ENCODE data around the gene PITRM1.
"Not testable (repeated sequence)": the region's sequence is repeated elsewhere in the genome, so short reads cannot be mapped to it uniquely, and the experiment has no call there.

PITRM1 gene

DNA sequence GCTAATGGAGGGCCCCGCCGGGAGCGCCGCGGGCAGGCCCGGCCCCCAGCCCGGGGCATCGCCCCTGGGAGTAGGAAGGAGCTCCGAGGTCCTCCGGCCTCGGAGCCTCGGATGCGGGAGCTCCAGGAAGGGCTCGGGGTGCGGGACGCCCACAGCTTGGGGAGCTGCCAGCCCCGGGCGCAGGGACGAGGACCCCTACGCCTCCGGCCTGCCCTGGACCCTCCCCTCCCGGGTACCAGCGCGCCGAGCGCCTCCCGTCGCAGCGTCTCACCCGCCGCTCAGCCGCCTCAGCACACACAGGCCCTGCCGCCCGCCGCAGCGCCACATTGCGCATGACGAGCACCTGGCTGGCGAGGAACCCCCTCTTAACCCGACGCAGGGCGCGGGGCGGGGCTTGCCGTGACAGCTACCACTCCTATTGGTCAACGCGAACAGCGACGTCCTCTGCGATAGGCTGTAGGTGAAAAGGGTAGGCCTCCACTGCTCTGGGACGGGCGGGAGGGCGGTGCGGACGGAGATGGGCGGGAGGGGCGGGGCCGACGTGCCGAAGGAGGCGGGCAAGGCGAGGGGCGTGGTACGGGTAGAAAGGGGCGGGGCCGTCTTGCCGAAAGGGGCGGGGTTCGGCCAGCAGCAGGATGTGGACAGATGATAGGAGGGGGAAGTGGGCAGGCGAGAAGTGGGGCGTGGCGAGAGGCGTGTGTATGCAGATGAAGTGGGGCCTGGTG lies at the start of gene PITRM1:
TSS of gene PITRM1 (minus strand) at position 337 of the 725 bp plus-strand sequence. CDS start at position 327, 10 bp downstream.
- no peak for FAIRE-seq

- FAIRE-seq: no peak
Measured at GRCh38 chr10:3222068-3222467, 49.5 kb upstream of the PITRM1 start.

DNA sequence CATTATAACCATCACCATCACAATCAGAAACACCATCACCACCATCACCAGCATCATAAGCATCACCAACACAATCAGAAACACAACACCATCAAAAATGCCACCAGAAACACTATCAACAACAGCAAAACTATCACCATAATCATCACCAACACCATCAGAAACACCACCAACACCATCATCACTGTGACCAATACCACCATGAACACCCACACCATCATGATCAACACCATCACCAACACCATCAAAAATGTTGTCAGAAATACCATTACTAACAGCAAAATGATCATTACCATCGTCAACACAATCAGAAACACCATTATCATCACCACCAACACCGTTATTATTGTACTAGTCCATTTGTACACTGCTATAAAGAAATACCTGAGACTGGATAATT lies 49.0 kb upstream of the PITRM1 start:
- not testable (repeated sequence) for FAIRE-seq

DNA sequence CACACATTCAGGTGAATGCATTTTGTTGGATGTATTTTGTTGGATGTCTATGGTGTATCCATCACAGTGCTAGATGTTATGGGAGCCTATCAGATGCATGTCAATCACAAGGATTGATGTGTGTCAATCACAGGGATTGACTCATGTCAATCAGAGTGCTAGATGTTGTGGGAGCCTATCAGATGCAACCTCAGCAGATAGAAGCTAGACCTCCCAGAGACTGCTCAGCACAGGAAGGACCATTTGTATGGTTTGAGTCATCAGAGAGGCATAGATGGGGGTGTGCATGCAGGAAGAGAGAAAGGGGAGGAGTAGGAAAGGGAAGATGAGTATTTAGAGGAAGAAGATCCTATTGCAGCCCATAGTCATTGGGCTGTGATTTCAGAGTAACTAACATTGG lies 48.3 kb upstream of the PITRM1 start:
- FAIRE-seq: no peak

DNA sequence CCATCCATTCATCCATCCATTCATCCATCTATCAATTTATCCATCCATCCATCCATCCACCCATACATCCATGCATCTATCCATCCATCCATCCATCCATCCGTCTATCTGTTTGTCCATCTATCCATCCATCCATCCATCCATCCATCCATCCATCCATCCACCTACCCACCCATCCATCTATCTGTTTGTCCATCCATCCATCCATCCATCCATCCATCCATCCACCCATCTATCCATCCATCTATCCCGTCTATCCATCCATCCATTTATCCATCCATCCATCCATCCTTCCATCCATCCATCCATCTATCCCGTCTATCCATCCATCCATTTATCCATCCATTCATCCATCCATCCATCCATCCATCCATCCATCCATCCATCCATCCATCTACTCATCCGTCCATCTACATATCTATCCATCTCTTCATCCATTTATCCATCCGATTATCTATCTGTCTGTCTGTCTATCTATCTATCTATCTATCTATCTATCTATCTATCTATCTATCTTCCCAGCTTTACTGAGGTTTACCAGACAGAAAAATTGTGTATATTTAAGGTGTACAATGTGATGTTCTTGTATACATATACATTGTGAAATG lies 46.5 kb upstream of the PITRM1 start:
- not testable (repeated sequence) for FAIRE-seq

- FAIRE-seq: no peak
Measured at GRCh38 chr10:3217853-3218252, 45.3 kb upstream of the PITRM1 start.

DNA sequence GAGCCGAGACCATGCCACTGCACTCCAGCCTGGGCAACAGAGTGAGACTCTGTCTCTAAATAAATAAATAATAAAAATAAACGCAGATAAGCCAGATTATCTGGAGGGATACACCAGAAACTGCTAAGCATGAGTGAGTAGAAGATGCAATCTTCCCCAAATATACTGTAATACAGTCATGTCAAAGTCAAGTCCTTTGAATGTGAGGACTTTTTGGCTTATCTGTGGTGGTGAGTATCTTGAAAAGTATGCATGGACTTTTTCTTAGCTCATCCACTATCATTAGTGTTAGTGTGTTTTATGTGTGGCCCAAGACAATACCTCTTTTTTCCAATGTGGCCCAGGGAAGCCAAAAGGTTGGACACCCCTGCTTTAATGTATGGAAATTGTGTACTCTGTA lies 44.7 kb upstream of the PITRM1 start:
- no peak for FAIRE-seq

- no peak for FAIRE-seq
Measured at GRCh38 chr10:3215153-3215775, 42.7 kb upstream of the PITRM1 start.

DNA sequence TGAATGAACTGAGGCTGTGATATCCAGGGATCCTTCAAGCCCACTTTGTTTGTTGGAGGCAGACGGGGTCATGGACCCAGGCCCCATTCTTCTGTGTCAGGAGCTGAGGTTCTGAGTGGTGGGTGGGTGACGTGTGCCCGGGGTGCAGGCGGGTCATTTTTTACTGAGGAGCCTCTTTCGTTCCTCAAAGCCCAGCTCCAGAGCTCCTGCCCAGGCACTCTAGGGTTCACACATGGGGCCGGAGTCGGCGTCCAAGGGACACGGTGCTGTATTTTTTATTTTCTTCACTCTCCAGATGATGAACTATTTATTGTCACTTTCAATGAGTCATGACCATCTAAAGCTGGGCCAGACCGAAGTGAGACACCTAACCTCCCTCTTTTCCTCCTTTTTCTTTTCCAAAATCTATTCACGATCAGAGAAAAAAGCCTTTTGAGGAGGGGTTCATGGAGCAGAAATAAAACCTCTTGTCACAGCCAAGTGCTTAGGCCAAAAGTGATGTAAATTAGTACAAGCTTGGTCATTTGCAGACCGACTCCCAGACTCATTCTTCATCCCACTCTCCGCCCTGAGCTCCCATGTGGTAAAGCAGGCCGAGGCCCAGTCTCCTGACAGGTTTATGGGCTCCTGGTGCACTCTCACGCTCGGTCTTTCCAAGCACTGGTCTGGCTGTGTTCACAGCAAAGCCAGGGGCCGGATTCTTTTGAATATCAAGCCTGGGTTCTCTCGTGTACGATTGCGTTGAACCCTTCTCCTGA lies 41.4 kb upstream of the PITRM1 start:
- no peak for FAIRE-seq

- no peak for FAIRE-seq
Measured at GRCh38 chr10:3213208-3213607, 40.6 kb upstream of the PITRM1 start.

- no peak for FAIRE-seq
Measured at GRCh38 chr10:3210251-3210877, 37.8 kb upstream of the PITRM1 start.

GRCh38 chr10:3208481-3209406 lies 36.2 kb upstream of the PITRM1 start:
- no peak for FAIRE-seq

GRCh38 chr10:3207351-3207750 lies 34.8 kb upstream of the PITRM1 start:
- no peak for FAIRE-seq

DNA sequence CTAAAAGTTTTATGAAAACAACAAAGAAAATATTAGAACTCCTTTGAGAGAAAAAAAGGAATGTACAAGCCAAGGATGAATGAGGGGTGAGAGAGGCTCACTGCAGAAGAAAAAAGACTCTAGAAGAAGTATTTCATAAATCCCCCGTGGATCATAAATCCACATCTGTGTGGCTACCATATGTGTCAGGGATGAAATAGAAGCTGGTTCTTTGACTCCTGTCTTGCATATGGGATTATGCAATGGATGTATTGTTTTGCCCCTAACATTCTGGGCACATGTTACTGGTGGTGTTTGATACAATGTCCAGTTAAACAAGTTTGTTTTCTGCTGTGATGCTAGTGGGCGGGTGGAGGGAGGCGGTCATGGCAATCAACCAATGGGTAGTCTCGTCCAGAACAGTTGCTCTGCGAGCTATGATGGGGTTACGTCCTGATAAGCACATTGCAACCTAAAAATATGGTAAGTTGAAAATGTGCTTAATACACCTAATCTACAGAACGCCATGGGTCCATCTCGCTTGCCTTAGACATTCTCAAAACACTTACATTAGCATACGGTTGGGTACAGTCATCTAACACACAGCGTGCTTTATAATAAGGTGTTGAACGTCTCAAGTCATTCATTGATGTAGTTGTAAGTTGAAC lies 34.1 kb upstream of the PITRM1 start:
- FAIRE-seq: no peak

GRCh38 chr10:3203972-3204371 lies 31.4 kb upstream of the PITRM1 start:
- no peak for FAIRE-seq

DNA sequence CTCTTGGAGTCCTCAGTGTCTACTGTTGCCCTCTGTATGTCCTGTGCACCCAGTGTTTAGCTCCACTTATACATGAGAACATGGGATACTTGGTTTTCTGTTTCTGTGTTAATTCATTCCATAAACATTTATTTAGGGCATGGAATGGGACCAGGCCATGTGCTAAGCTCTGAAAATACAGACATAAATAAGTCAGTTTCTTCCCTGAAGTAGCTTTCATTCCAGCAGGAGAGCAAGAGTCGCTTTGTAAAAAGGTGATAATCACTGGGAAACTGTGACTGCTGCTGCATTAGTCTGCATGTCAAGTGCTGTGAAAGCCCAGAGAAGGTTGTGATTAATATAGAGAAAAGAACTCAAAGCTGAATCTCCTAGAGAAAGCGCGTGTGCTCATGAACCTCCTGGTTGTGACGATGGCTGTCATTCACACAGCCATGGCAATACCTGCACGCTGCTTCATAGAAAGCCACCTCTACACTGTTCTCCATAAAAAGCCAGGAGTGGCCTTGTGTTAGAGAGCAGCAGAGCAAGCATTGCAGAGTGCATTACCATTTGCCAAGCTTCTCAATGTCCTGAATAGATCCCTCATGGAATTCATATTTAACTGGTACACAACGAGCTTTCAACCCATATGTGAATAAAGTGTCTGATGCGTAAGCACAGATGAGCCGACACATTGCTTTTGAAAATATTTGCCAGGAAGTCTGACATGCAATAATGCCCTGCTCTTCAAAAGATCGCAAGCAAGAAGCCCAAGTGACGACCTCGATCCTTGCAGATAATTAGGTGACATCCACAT lies 30.6 kb upstream of the PITRM1 start:
- FAIRE-seq: no peak

DNA sequence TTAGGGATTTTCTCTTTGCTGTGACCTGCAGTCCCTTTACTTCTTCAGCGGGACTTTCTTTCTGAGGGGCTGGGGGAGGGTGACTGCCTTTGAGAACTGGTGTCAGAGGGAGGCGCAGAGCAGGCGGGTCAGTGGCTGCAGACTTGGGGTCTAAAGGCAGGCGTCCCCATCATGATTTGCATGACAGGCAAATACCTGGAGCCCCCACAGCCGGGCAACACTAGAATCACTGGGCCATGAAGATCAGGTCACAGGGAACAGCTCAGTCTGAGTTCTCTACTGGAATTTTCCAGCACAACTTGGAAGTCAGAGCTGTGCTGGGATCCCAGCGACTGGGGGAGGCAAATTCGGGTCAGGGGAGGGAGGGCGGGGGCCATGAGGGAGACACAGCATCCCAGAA lies 29.2 kb upstream of the PITRM1 start:
- no peak for FAIRE-seq

GRCh38 chr10:3199488-3199887 lies 26.9 kb upstream of the PITRM1 start:
- no peak for FAIRE-seq

GRCh38 chr10:3198900-3199299 lies 26.3 kb upstream of the PITRM1 start:
- no peak for FAIRE-seq

DNA sequence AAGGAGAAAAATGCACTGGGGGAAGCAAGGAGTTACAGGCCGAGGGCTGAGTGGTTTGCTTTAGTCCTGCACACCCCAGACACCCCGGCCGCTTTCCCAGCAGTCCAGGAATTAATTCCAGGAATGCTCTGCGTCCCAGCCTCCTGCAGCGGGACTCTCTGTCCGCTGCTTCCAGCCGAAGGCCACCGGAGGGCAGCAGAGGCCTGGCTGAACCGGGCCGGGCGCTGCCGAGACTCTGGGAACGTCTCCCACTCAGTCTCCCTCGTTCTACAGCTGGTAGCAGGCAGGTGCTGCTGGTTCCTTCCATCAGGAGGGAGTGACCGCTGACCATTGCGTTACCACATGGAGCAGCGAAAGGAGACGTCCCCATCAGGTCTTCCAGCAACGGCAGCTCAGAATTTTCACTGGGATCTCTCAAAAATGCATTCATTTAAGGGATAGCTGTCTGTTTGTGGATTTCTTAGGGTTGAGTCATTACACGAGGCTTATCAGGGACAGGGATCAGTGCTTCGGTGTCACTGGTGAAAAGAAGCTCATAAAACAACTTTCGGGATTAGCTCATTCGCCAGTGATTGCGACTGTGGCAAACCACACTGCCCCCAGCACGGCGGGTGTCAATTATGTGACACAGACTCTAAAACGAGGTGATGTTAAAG lies 24.9 kb upstream of the PITRM1 start:
- no peak for FAIRE-seq
